ENCODE data around the gene SLCO4A1. TPM values are rescaled to one million over a fixed set of nuclear protein-coding genes. Genes with fewer than 3 reads are reported as not detected.

The SLCO4A1 gene
- total and polyA plus RNA-seq, 9 donors, result 1.1 to 10.9 (median 3.7) TPM

DNA sequence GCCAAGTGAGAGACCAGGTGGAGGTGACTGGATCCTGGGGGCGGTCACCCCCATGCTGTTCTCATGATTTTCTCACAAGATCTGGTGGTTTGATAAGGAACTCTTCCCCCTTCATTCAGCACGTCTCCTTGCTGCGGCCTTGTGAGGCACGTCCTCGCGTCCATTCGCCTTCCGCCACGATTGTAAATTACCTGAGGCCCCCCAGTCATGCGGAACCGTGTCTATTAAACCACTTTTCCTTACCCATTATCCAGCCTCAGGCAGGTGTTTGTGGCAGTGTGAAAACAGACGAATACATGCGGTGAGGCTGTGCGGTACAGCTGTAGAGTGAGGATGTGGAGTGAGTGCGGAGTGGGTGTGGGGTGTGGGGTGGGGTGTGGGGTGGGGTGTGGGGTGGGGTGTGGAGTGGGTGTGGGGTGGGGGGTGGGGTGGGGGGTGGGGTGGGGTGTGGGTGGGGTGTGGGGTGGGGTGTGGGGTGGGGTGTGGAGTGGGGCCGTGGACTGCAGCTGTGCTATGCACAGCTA lies 54.2 kb downstream of the SLCO4A1 start:
- DNase-seq, result no peak
- Histone ChIP-seq H3K27me3 (no peaks in the 10 kb centered on the region), H3K4me3 (no peak overlapping the region), H3K9me3 (no peaks in the 10 kb centered on the region), H3K27ac (no peak overlapping the region), H3K4me1 (ENCODE audit: insufficient read depth) (no peaks in the 10 kb centered on the region), H3K36me3 (no peaks in the 10 kb centered on the region)
- TF ChIP-seq, protein P1, sequence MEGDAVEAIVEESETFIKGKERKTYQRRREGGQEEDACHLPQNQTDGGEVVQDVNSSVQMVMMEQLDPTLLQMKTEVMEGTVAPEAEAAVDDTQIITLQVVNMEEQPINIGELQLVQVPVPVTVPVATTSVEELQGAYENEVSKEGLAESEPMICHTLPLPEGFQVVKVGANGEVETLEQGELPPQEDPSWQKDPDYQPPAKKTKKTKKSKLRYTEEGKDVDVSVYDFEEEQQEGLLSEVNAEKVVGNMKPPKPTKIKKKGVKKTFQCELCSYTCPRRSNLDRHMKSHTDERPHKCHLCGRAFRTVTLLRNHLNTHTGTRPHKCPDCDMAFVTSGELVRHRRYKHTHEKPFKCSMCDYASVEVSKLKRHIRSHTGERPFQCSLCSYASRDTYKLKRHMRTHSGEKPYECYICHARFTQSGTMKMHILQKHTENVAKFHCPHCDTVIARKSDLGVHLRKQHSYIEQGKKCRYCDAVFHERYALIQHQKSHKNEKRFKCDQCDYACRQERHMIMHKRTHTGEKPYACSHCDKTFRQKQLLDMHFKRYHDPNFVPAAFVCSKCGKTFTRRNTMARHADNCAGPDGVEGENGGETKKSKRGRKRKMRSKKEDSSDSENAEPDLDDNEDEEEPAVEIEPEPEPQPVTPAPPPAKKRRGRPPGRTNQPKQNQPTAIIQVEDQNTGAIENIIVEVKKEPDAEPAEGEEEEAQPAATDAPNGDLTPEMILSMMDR (IDR thresholded peaks at IDR 0.05), result no peak
- no peak for TF ChIP-seq POLR2A (IDR thresholded peaks at IDR 0.05)
- TF ChIP-seq EP300 (IDR thresholded peaks at IDR 0.05), result no peak
- WGBS, 3 donors, result 66 to 77% (median 67%) methylated on average over 16 of the region's 16 CpGs
- intact Hi-C loops (cut with DNase I), result no loop called here

DNA sequence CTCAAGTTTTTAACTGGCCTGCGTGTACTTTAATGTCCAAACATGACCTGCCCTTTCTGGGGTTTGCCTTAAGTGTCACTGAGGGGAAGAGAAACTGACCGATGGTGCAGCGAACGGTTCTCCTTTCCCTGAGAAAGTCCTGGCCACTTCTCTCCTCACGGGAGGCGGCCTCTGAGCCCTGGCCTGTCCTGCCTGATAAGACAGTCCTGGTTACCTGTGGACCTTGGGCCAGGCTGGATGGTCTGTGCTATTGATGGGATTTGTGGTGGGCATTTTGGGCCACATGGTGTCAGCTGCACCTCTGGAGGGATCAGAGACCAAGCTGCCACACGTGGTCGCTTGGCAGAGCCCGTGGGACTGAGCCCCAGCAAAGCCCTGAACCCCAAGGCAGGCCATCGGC lies 54.7 kb downstream of the SLCO4A1 start:
- no peaks in the 10 kb centered on the region for H3K9me3 ChIP-seq
- DNase-seq, result no peak
- 71 to 86% (median 79%) methylated on average over 10 of the region's 10 CpGs for WGBS, 3 donors
- H3K36me3 ChIP-seq, result no peaks in the 10 kb centered on the region
- TF ChIP-seq EP300 (IDR thresholded peaks at IDR 0.05), result no peak
- TF ChIP-seq POLR2A (IDR thresholded peaks at IDR 0.05), result no peak
- TF ChIP-seq, protein P1 (IDR thresholded peaks at IDR 0.05), result no peak
- H3K4me3 ChIP-seq, result no peak overlapping the region
- no peak overlapping the region for H3K27ac ChIP-seq
- intact Hi-C loops (cut with DNase I), result no loop called here
- no peaks in the 10 kb centered on the region for H3K4me1 ChIP-seq (ENCODE audit: insufficient read depth)
- H3K27me3 ChIP-seq, result no peaks in the 10 kb centered on the region

DNA sequence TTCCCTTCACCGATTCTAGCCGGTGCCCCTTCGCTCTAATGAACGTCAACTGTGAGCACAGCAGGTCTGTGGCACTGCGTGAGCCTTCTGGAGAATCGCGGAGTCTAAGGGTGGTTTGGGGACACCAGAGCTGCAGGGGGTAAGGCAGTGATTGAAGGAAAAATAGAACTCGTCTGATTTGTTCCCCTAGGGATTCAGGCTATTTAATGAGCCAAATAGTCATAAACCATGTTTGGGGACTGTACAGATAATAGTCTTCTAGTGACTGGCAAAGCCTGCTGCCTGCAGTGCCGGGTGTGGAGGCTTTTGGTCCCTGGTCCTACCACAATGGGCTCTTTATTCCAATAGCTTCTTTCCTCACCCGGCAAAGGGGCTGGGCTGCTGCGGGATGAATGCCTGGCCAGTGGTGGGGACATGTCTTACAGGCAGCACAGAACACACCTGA lies 55.2 kb downstream of the SLCO4A1 start:
- Histone ChIP-seq H3K27me3 (no peaks in the 10 kb centered on the region), H3K9me3 (no peaks in the 10 kb centered on the region), H3K36me3 (no peaks in the 10 kb centered on the region), H3K4me3 (no peak overlapping the region), H3K27ac (no peak overlapping the region), H3K4me1 (ENCODE audit: insufficient read depth) (no peaks in the 10 kb centered on the region)
- intact Hi-C loops (cut with DNase I), result no loop called here
- no peak for TF ChIP-seq POLR2A (IDR thresholded peaks at IDR 0.05)
- TF ChIP-seq, protein P1 (IDR thresholded peaks at IDR 0.05), result no peak
- TF ChIP-seq EP300 (IDR thresholded peaks at IDR 0.05), result no peak
- WGBS, 3 donors, result 81 to 84% (median 83%) methylated on average over 11 of the region's 11 CpGs
- no peak for DNase-seq

DNA sequence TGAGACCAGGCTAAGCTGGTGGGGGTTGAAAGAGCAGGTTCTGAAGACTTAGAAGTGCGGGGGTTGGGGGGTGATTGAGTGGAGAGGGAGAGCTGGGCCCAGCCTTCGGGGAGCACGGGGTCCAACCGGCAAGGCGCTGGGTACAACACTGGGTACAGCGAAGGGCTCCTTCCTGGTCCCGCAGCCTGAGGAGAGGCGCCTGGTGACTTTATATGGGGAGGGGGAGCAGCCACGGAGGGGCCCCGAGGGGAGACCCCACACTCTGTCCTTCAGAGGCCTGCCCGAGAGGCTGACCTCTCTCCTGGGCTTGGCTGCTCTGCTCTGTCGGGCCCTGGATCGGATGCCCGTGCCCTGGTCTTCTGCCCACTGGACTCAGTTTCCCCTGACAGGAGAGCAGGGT lies 55.9 kb downstream of the SLCO4A1 start:
- Histone ChIP-seq H3K4me1 (ENCODE audit: insufficient read depth) (no peaks in the 10 kb centered on the region), H3K9me3 (no peaks in the 10 kb centered on the region), H3K4me3 (no peak overlapping the region), H3K27ac (no peak overlapping the region), H3K27me3 (no peaks in the 10 kb centered on the region), H3K36me3 (no peaks in the 10 kb centered on the region)
- no peak for DNase-seq
- TF ChIP-seq, protein P1 (IDR thresholded peaks at IDR 0.05), result no peak
- TF ChIP-seq EP300 (IDR thresholded peaks at IDR 0.05) (no peak), POLR2A (IDR thresholded peaks at IDR 0.05) (no peak)
- intact Hi-C loops (cut with DNase I), result no loop called here
- 86% methylated on average over 14 of the region's 14 CpGs for WGBS, 3 donors

All from ovary (tissue), 9 donors.